ENCODE measurements around the gene KCNJ12.
"Not testable (repeated sequence)": the region's sequence is repeated elsewhere in the genome, so short reads cannot be mapped to it uniquely, and the experiment has no call there.

GRCh38 chr17:21408224-21408623, 32.1 kb downstream of the KCNJ12 start:
- TF ChIP-seq, protein P1, sequence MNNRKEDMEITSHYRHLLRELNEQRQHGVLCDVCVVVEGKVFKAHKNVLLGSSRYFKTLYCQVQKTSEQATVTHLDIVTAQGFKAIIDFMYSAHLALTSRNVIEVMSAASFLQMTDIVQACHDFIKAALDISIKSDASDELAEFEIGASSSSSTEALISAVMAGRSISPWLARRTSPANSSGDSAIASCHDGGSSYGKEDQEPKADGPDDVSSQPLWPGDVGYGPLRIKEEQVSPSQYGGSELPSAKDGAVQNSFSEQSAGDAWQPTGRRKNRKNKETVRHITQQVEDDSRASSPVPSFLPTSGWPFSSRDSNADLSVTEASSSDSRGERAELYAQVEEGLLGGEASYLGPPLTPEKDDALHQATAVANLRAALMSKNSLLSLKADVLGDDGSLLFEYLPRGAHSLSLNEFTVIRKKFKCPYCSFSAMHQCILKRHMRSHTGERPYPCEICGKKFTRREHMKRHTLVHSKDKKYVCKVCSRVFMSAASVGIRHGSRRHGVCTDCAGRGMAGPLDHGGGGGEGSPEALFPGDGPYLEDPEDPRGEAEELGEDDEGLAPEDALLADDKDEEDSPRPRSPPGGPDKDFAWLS (CRISPR knock-in tag; IDR thresholded peaks at IDR 0.05; ENCODE audit: borderline replicate concordance) = not testable (repeated sequence)
- not testable (repeated sequence) for TF ChIP-seq PCBP1 (IDR thresholded peaks at IDR 0.05; ENCODE audit: borderline replicate concordance, low read depth, low read length); RELA (CRISPR knock-in tag; IDR thresholded peaks at IDR 0.05); ZNF232 (CRISPR knock-in tag; IDR thresholded peaks at IDR 0.05; ENCODE audit: borderline replicate concordance); ZNF644 (CRISPR knock-in tag; IDR thresholded peaks at IDR 0.05; ENCODE audit: low read depth); MTA3 (CRISPR knock-in tag; IDR thresholded peaks at IDR 0.05); THAP8 (CRISPR knock-in tag; IDR thresholded peaks at IDR 0.05; ENCODE audit: borderline replicate concordance); POLR2AphosphoS5 (IDR thresholded peaks at IDR 0.05; ENCODE audit: low read depth, low read length); HDAC2 (CRISPR knock-in tag; IDR thresholded peaks at IDR 0.05); ZNF10 (CRISPR knock-in tag; IDR thresholded peaks at IDR 0.05; ENCODE audit: borderline replicate concordance, low read depth)
- TF ChIP-seq, protein P2, sequence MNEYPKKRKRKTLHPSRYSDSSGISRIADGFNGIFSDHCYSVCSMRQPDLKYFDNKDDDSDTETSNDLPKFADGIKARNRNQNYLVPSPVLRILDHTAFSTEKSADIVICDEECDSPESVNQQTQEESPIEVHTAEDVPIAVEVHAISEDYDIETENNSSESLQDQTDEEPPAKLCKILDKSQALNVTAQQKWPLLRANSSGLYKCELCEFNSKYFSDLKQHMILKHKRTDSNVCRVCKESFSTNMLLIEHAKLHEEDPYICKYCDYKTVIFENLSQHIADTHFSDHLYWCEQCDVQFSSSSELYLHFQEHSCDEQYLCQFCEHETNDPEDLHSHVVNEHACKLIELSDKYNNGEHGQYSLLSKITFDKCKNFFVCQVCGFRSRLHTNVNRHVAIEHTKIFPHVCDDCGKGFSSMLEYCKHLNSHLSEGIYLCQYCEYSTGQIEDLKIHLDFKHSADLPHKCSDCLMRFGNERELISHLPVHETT (CRISPR knock-in tag; conservative IDR thresholded peaks at IDR 0.05) = not testable (repeated sequence)
- TF ChIP-seq, protein P3, sequence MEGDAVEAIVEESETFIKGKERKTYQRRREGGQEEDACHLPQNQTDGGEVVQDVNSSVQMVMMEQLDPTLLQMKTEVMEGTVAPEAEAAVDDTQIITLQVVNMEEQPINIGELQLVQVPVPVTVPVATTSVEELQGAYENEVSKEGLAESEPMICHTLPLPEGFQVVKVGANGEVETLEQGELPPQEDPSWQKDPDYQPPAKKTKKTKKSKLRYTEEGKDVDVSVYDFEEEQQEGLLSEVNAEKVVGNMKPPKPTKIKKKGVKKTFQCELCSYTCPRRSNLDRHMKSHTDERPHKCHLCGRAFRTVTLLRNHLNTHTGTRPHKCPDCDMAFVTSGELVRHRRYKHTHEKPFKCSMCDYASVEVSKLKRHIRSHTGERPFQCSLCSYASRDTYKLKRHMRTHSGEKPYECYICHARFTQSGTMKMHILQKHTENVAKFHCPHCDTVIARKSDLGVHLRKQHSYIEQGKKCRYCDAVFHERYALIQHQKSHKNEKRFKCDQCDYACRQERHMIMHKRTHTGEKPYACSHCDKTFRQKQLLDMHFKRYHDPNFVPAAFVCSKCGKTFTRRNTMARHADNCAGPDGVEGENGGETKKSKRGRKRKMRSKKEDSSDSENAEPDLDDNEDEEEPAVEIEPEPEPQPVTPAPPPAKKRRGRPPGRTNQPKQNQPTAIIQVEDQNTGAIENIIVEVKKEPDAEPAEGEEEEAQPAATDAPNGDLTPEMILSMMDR (CRISPR knock-in tag; IDR thresholded peaks at IDR 0.05) = not testable (repeated sequence)

Measured in HepG2 (cell line).